SHP77 treated with DMSO at 0.1 percent for 48 hours (cell line): ENCODE measurements around the gene OR10H4.
"Not testable (repeated sequence)": the region's sequence is repeated elsewhere in the genome, so short reads cannot be mapped to it uniquely, and the experiment has no call there.

Experiments
- DNase-seq: peaks from one replicate; lab custom pipeline; 2025; lab: John Stamatoyannopoulos, UW

OR10H4 gene, protein sequence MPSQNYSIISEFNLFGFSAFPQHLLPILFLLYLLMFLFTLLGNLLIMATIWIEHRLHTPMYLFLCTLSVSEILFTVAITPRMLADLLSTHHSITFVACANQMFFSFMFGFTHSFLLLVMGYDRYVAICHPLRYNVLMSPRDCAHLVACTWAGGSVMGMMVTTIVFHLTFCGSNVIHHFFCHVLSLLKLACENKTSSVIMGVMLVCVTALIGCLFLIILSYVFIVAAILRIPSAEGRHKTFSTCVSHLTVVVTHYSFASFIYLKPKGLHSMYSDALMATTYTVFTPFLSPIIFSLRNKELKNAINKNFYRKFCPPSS

DNA sequence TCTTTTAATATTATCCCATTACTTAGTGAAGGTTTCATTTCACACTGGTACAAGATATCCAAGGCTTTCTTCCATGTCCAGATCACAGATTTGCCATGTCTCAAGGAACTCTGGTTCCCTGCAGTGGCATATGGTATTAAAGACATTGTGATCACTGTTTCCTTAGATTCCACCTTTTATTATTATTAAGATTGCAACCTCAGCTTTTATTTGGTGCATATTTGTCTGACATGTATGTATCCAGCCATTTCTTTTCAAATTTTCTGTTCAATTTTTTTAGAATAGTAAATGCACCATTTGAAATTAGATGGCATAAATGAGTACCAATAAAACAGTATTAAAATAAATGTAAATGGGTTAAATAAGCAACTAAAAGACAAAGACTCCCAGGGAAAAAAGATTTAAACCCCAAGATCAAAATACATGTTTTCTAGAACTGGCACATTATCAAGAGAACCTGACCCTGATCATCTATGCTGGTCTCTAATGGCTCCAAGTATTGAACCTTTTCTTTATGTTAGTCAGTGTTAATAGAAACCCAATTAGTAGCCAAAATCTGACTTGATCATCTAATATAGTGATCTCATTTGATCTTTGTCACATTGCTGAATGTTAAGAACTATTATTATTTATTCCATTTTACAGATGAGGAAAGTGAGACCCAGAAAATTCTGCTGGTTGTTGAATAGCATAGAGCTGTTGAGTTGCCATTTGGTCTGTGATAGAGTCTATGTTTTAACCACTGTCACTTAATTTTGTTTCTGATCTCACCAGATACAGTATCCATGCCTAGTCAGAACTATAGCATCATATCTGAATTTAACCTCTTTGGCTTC, at the start of gene OR10H4:
Gene OR10H4, plus strand, starts transcription at position 786 of the 836 bp plus-strand sequence. Its CDS starts 0 bp downstream, at position 786.
- no peak for DNase-seq

DNA sequence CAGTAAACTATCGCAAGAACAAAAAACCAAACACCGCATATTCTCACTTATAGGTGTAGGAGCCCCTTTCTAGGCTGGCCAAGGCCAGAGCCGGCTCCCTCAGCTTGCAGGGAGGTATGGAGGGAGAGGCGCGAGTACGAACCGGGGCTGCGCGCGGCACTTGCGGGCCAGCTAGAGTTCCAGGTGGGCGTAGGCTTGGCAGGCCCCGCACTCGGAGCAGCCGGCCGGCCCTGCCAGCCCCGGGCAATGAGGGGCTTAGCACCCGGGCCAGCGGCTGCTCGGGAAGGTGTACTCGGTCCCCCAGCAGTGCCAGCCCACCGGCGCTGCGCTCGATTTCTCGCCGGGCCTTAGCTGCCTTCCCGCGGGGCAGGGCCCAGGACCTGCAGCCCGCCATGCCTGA, 49.2 kb upstream of the OR10H4 start:
- DNase-seq, result not testable (repeated sequence)

DNA sequence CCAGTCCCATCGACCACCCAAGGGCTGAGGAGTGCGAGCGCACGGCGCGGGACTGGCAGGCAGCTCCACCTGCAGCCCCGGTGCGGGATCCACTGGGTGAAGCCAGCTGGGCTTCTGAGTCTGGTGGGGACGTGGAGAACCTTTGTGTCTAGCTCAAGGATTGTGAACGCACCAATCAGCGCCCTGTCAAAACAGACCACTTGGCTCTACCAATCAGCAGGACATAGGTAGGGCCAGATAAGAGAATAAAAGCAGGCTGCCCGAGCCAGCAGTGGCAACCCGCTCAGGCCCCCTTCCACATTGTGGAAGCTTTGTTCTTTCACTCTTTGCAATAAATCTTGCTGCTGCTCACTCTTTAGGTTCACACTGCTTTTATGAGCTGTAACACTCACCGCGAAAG, 48.8 kb upstream of the OR10H4 start:
- DNase-seq, result not testable (repeated sequence)

DNA sequence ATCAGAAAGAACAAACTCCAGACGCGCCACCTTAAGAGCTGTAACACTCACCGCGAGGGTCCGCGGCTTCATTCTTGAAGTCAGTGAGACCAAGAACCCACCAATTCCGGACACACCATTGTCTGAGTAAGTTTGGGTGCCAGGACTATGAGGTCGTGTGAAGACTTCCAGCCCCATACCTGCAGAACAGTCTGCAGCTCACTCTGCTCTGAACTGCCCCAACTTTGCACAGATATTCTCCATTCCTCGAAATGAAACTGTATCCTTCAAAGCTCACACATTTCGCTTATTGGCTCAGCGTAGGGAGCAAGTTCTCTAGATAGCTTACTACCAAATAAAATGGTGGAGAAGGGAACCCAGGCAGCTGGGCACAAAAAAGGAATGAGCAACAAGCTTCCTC, 48.3 kb upstream of the OR10H4 start:
- no peak for DNase-seq

DNA sequence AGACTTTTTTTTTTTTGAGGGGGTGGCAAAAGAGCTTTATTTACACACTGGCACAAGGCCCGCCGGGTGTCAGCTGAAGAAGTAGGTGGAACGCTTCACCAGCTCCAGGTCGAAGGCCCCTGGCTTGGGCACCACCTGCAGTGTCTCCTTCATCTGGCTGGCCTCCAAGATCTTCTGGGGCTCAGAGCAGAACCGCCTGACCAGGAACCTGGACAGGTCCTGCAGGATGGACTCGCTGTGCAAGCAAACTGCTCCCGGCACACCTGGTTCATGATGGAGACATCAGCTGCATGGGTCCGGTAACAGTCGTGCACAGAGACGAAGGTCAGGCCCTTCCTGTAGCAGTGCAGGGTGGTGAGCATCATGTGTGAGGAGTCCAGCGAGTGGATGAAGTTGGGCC, 46.6 kb upstream of the OR10H4 start:
- no peak for DNase-seq

DNA sequence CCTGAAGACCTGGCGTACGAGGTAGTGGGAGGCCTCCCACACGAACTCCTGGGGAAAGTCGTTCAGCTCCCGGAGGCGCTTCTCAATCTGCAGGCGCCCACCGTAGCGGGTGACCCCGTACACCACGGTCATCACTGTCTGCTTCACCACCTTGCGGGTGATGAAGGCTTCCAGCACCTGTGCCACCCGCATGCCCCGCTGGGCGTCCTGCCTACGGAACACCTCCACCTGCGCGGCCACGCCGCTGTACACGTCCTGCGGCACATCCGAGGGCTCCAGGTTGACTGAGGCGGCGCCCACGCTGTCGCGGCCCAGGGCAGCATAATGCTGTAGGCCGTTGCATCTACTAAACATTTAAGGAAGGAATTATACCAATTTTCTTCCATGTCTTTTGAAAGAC, 45.9 kb upstream of the OR10H4 start:
- DNase-seq, result not testable (repeated sequence)

DNA sequence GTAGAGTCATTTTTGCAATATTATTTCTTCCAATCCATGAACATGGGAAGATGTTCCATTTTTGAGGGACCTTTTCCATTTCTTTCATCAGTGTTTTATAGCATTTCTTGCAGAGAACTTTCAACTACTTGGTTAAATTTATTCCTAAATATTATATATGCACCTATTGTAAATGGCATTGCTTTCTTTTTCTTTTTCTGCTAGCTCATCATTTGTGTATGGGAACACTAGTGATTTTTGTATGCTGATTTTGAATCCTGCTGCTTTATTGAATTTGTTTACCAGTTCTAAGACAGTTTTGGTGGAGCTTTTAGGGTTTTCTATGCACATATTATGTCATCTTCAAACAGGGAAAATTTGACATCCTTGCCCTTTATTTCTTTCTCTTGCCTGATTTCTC, 43.8 kb upstream of the OR10H4 start:
- DNase-seq, result no peak

DNA sequence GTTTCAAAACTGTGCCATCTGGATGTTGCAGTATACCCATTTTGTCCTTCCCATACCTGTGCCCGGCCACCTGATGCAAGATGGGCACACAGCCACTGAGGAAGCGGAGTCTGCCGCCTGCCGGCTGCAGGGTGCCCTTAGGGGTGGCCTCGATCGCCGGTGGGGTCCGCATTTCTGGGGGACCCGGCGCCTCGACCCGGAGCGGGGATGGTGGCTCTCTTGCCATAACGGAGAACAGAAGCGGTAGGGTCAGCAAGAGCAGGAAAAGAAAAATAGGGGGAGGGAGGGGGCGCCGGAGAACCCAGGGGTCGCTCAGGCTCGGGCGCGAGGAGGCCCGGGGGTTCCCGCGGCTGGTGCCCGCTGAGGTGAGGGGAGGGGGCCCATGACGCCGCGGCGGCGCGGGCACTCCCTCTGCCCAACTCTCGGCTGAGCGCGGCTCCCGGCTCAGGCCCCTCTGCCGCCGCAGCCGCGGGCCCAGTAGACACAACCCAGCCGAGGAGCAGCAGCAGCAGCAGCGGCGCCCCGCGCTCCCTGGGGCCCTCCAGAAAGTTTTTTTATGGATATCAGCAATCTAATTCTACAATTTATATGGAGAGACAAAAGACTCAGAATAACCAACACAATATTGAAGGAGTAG, 37.1 kb upstream of the OR10H4 start:
- no peak for DNase-seq

DNA sequence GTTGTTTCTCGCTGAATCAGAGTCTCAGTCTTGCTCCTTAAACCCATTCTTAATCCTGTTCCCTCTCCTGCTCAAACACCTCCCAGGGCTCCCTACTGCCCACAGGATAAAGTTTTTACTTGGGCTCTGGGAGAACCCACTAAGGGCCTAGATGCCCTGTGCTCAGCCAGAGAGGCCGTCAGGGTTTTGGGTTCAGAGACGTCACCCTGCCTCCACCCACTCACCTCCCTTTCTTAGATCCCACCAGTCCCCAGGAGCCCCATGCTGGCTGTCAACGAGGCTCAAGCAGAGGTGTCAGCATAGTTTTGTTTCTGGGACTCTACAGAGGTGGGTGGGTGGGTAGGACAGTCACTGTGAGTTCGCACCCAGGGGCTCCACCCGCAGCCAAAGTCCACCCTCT, 35.4 kb upstream of the OR10H4 start:
- DNase-seq, result no peak

GRCh38 chr19:15913830-15914229, 35.0 kb upstream of the OR10H4 start:
- DNase-seq, result no peak

GRCh38 chr19:15915109-15915508, 33.7 kb upstream of the OR10H4 start:
- DNase-seq, result no peak

DNA sequence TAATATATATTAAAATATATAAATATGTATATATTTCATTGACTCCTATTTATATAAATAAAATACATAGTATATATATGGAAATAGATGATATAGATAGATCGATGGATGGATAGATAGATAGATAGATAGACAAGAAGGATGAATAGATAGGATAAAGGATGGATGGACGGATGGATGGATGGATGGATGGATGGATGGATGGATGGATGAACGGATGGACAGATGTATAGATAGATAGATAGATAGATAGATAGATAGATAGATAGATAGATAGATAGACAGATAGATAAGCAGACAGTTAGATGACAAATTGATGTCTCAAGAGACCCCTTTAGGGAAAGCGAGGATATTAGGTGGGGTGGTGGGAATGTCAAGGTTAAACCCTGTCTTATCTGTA, 29.6 kb upstream of the OR10H4 start:
- DNase-seq, result no peak

DNA sequence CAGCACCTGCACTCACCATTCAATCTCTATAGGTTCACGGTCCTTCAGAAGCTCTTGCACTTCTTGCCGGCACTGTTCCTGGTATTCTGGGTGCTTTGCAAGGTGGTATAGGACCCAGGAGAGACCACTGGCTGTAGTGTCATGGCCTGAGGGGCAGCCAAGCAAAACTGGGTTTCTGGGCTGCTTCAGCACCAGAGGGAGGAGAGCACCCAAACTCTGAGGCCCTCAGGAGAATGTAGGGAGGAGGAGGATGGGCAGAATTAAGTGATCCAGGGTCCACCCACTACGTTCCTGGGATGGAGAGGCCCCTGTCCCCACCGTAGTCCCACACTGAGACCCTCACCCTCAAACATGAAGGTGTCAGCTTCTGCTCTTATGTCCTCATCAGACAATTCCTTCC, 26.8 kb upstream of the OR10H4 start:
- no peak for DNase-seq

DNA sequence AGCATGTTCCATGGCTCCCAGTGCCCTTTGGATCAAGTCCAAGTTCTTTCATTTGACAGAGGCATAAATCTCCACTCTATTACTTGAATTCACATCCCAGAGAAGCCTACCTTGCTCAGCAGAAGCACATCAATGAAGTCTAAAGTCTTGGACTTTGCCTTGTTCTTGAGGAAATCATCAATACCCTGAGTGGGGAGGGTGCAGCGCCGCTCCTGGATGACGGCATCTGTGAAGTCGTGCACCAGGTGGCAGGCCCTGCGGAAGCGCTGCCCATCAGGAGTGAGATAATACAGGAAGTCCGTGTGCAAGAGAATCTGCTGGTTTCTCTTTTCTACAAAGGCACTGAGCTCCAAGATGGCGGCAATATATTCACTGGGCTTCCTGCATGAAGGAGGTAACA, 25.1 kb upstream of the OR10H4 start:
- DNase-seq, result no peak

GRCh38 chr19:15926484-15926883, 22.3 kb upstream of the OR10H4 start:
- no peak for DNase-seq

- no peak for DNase-seq
Measured at GRCh38 chr19:15928321-15928720, 20.5 kb upstream of the OR10H4 start.

GRCh38 chr19:15933761-15934331, 15.0 kb upstream of the OR10H4 start:
- DNase-seq, result not testable (repeated sequence)

- peak; percentile 90 for DNase-seq
Measured at GRCh38 chr19:15934332-15935078, 14.3 kb upstream of the OR10H4 start, which contains the start of gene CYP4F11. Gene CYP4F11, minus strand, starts transcription at chr19:15934529. Its CDS starts 121 bp downstream, at chr19:15934408.

DNA sequence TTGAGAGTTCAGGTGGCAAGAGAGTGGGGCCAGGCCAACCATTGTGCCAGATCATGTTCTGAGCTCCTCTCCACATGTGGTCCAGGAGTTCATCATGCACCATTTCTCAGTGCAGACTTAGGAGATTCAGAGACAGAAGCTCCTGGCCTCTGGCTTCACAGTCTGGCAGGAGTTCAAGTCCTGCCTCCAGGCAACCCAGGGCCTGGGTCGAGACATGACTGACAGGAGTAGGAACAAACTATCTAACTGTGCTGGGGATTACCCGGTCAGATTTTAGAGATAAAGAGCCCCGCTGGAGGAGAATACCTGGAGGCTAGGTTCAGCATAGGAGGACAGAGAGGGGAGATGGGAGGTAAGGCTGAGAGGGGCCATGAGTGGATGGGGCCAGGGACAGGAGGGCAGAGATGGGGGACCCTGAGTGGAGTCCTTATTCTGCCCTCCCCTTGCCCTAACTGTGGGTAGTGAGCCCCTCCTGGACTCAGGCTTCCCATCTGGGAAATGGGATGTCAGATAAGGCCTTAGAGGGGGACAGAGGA, 13.6 kb upstream of the OR10H4 start:
- peak; percentile 38 for DNase-seq

GRCh38 chr19:15936173-15936572, 12.6 kb upstream of the OR10H4 start:
- DNase-seq, result no peak

- DNase-seq, result no peak
Measured at GRCh38 chr19:15936950-15937349, 11.9 kb upstream of the OR10H4 start.
